Esophagus muscularis mucosa (tissue), 4 donors: ENCODE data around the gene VTI1A. TPM values are rescaled to one million over a fixed set of nuclear protein-coding genes. Genes with fewer than 3 reads are reported as not detected.

ENCODE experiments used
- DNase-seq: peaks from one replicate; pipeline ENCODE4 v3.0.0-alpha.2; 2017; ENCODE audit errors: extremely low spot score
- H3K27ac ChIP-seq, 4 donors: fragments of 200-600 bp; sonication (generic); replicated peaks in 1 of 4; 1 replicate in 3 of 4; 2 replicates in 1 of 4; pipeline ENCODE4 v1.5.1; 2016 to 2019; ENCODE audit warnings: mild to moderate bottlenecking in 1 of 4
- H3K27me3 ChIP-seq, 4 donors: fragments of 200-600 bp; sonication (generic); one replicate each; pipeline versions ENCODE4 v1.5.1 to v1.6.0; 2016 to 2019
- H3K36me3 ChIP-seq, 4 donors: fragments of 200-600 bp; sonication (generic); one replicate each; pipeline ENCODE4 v1.5.1; 2016 to 2019
- H3K4me1 ChIP-seq, 4 donors: fragments of 200-600 bp; sonication (generic); one replicate each; pipeline ENCODE4 v1.5.1; 2016 to 2019
- H3K4me3 ChIP-seq, 4 donors: fragments of 200-600 bp; sonication (generic); 1 replicate in 2 of 4; 2 replicates in 2 of 4; pipeline ENCODE4 v1.5.1; 2016 to 2019; ENCODE audit warnings: mild to moderate bottlenecking in 4 of 4, moderate library complexity in 1 of 4
- H3K9me3 ChIP-seq, 4 donors: fragments of 200-600 bp; sonication (generic); 1 replicate in 3 of 4; 2 replicates in 1 of 4; pipeline ENCODE4 v1.5.1; 2016 to 2019
- CTCF ChIP-seq, 3 experiments: fragments of 200-600 bp in 2 of 3; fragments of 450-650 bp in 1 of 3; sonication (generic) in 2 of 3; IDR thresholded peaks; one replicate each; pipeline ENCODE4 v1.5.1; 2017 to 2019; ENCODE audit warnings: antibody characterized with exemption in 3 of 3, mild to moderate bottlenecking in 2 of 3, moderate library complexity in 1 of 3
- EP300 ChIP-seq: sonication (generic); formaldehyde crosslinking; IDR thresholded peaks from one replicate; pipeline ENCODE4 v1.6.1; 2017; ENCODE audit warnings: antibody characterized with exemption
- POLR2A ChIP-seq: fragments of 450-650 bp; IDR thresholded peaks from one replicate; pipeline ENCODE4 v1.6.1; 2017; ENCODE audit warnings: antibody characterized with exemption, moderate library complexity, mild to moderate bottlenecking, low read depth
- POLR2AphosphoS5 ChIP-seq, 2 donors: sonication (generic); formaldehyde crosslinking; IDR thresholded peaks; one replicate each; pipeline ENCODE4 v1.6.1; 2017; ENCODE audit warnings: antibody characterized with exemption in 2 of 2
- WGBS: methylation state at CpG from one replicate; pipeline ENCODE4 v1.1.5; 2018; 5-methylcytosine and 5-hydroxymethylcytosine counted together
- intact Hi-C: fragments of 100-400 bp; cut with DNase I; formaldehyde crosslinking; loops from one replicate; pipeline ENCODE4 v1.15.1; 2023
- total RNA-seq, 4 donors: library from RNA; depleted of rRNA; stranded (reverse); fragments of >200 nt; gene quantifications; one replicate each; pipeline versions ENCODE4 v1.1.0 to v1.2.1, GENCODE V29; 2016

VTI1A gene
- total RNA-seq, 4 donors from 2014 or later = 27.6 to 42.7 (median 33.8) TPM

- no peaks in the 10 kb centered on the region for H3K4me1 ChIP-seq
- H3K36me3 ChIP-seq = peaks cover 0 to 28% (median 10%) of the 10 kb centered on the region in 4 donors
- intact Hi-C loops = no loop called here
- H3K4me3 ChIP-seq = no peak overlapping the region
- 88% methylated on average over 4 of the region's 4 CpGs for WGBS
- no peak overlapping the region for H3K27ac ChIP-seq
- H3K9me3 ChIP-seq = no peaks in the 10 kb centered on the region
- no peak for DNase-seq
- H3K27me3 ChIP-seq = no peaks in the 10 kb centered on the region
- no peak for TF ChIP-seq CTCF (IDR thresholded peaks at IDR 0.05)
- no peak for TF ChIP-seq EP300
- no peak for TF ChIP-seq POLR2A
- TF ChIP-seq POLR2AphosphoS5 (IDR thresholded peaks at IDR 0.05) = no peak
Observed at GRCh38 chr10:112671743-112672142, 224.7 kb downstream of the VTI1A start.

- Histone ChIP-seq H3K9me3 (no peaks in the 10 kb centered on the region), H3K4me1 (no peaks in the 10 kb centered on the region), H3K4me3 (no peak overlapping the region), H3K27me3 (no peaks in the 10 kb centered on the region), H3K36me3 (peaks cover 0 to 33% (median 10%) of the 10 kb centered on the region in 4 donors), H3K27ac (no peak overlapping the region)
- 97% methylated on average over 5 of the region's 5 CpGs for WGBS
- intact Hi-C loops = no loop called here
- no peak for DNase-seq
- TF ChIP-seq POLR2A (no peak), CTCF (IDR thresholded peaks at IDR 0.05) (no peak), POLR2AphosphoS5 (IDR thresholded peaks at IDR 0.05) (no peak), EP300 (no peak)
Observed at GRCh38 chr10:112672706-112673105, 225.7 kb downstream of the VTI1A start.

GRCh38 chr10:112675560-112676083, 228.6 kb downstream of the VTI1A start:
- H3K4me3 ChIP-seq = no peak overlapping the region
- H3K9me3 ChIP-seq = no peaks in the 10 kb centered on the region
- H3K4me1 ChIP-seq = no peaks in the 10 kb centered on the region
- peaks cover 0 to 7% (median 0%) of the 10 kb centered on the region in 4 donors for H3K36me3 ChIP-seq
- DNase-seq = no peak
- no peaks in the 10 kb centered on the region for H3K27me3 ChIP-seq
- H3K27ac ChIP-seq = no peak overlapping the region
- 95% methylated on average over 10 of the region's 10 CpGs for WGBS
- intact Hi-C loops = no loop called here
- no peak for TF ChIP-seq CTCF (IDR thresholded peaks at IDR 0.05)
- TF ChIP-seq POLR2A = no peak
- TF ChIP-seq EP300 = no peak
- no peak for TF ChIP-seq POLR2AphosphoS5 (IDR thresholded peaks at IDR 0.05)

GRCh38 chr10:112677689-112678088, 230.7 kb downstream of the VTI1A start:
- intact Hi-C loops = no loop called here
- WGBS = 76% methylated on average over 5 of the region's 5 CpGs

GRCh38 chr10:112678581-112678980, 231.6 kb downstream of the VTI1A start:
- no peak for TF ChIP-seq POLR2A
- peaks cover 0 to 5% (median 0%) of the 10 kb centered on the region in 4 donors for H3K36me3 ChIP-seq
- whole genome bisulfite sequencing = 82% methylated on average over 7 of the region's 7 CpGs
- H3K27me3 ChIP-seq = no peaks in the 10 kb centered on the region
- intact Hi-C loops = no loop called here
- no peak overlapping the region for H3K27ac ChIP-seq
- H3K4me1 ChIP-seq = no peaks in the 10 kb centered on the region
- no peak for DNase-seq
- no peaks in the 10 kb centered on the region for H3K9me3 ChIP-seq
- no peak overlapping the region for H3K4me3 ChIP-seq

More at GRCh38 chr10:112677689-112678088, 230.7 kb downstream of the VTI1A start:
- H3K27me3 ChIP-seq = no peaks in the 10 kb centered on the region
- H3K36me3 ChIP-seq = peaks cover 0 to 5% (median 0%) of the 10 kb centered on the region in 4 donors
- DNase-seq = no peak
- no peak overlapping the region for H3K27ac ChIP-seq
- no peak for TF ChIP-seq POLR2A
- no peaks in the 10 kb centered on the region for H3K9me3 ChIP-seq
- no peaks in the 10 kb centered on the region for H3K4me1 ChIP-seq
- no peak overlapping the region for H3K4me3 ChIP-seq

- no peaks in the 10 kb centered on the region for H3K9me3 ChIP-seq
- peaks cover 0 to 5% (median 0%) of the 10 kb centered on the region in 4 donors for H3K36me3 ChIP-seq
- H3K4me1 ChIP-seq = no peaks in the 10 kb centered on the region
- no peak overlapping the region for H3K4me3 ChIP-seq
- no peak for TF ChIP-seq EP300
- WGBS = 84% methylated on average over 3 of the region's 3 CpGs
- intact Hi-C loops = no loop called here
- DNase-seq = no peak
- H3K27ac ChIP-seq = no peak overlapping the region
- no peaks in the 10 kb centered on the region for H3K27me3 ChIP-seq
Observed at GRCh38 chr10:112678987-112679386, 232.0 kb downstream of the VTI1A start.
